Large intestine (tissue), 3 donors: ENCODE data around the gene DNAJC4. TPM values are rescaled to one million over a fixed set of nuclear protein-coding genes. Genes with fewer than 3 reads are reported as not detected.

Experiments used
- DNase-seq, 2 donors: peaks; one replicate each; pipeline versions ENCODE4 v3.0.0 to v3.0.0-alpha.2; 2013
- H3K27ac ChIP-seq: one replicate; pipeline ENCODE4 v1.5.1; 2013; ENCODE audit warnings: low read length
- H3K27me3 ChIP-seq: 2 replicates; pipeline ENCODE4 v1.6.1; 2013; ENCODE audit warnings: low read length; ENCODE audit not compliant: control insufficient read depth, insufficient read depth
- H3K36me3 ChIP-seq: 2 replicates; pipeline ENCODE4 v1.6.1; 2013; ENCODE audit warnings: low read length; ENCODE audit not compliant: control insufficient read depth, insufficient read depth
- H3K4me1 ChIP-seq: one replicate; pipeline ENCODE4 v1.6.1; 2013; ENCODE audit warnings: low read length; ENCODE audit not compliant: control insufficient read depth, insufficient read depth
- H3K4me3 ChIP-seq: one replicate; pipeline ENCODE4 v1.5.1; 2013; ENCODE audit warnings: low read length
- H3K9me3 ChIP-seq: one replicate; pipeline ENCODE4 v1.6.1; 2013; ENCODE audit warnings: mild to moderate bottlenecking, low read depth, low read length, moderate library complexity; ENCODE audit not compliant: control insufficient read depth
- WGBS: methylation state at CpG from one replicate; pipeline ENCODE4 v1.1.5; 2013; ENCODE audit warnings: low lambda C conversion rate; ENCODE audit not compliant: insufficient coverage; 5-methylcytosine and 5-hydroxymethylcytosine counted together
- polyA plus RNA-seq: library from polyadenylated mRNA; unstranded; fragments of 120-200 nt; gene quantifications from one replicate; pipeline ENCODE4 v1.2.1, GENCODE V29; 2013

DNAJC4 gene
- polyA plus RNA-seq, 1 donor, result 52.5 TPM

DNA sequence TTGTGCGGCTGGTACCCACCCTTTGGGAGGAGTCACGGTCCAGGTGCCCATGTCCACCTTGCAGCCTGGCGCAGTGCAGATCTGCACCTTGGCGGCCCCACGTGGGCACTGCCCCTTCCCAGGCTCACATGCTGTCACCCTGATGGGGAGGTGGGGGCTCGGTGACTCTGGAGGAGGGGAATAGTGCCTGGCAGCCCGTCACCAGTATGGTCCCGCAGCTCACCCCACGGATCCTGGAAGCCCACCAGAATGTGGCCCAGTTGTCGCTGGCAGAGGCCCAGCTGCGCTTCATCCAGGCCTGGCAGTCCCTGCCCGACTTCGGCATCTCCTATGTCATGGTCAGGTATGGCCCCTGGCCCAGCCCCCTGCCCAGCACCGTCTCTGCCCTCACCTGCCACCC, 9.6 kb upstream of the DNAJC4 start:
- H3K4me1 ChIP-seq, result peaks cover 9% of the 10 kb centered on the region
- H3K36me3 ChIP-seq, result peaks cover 29% of the 10 kb centered on the region
- H3K27me3 ChIP-seq, result no peaks in the 10 kb centered on the region
- no CpG with 5 or more reads among the region's 14 CpGs for WGBS
- no peak overlapping the region for H3K27ac ChIP-seq
- H3K9me3 ChIP-seq, result no peaks in the 10 kb centered on the region
- H3K4me3 ChIP-seq, result no peak overlapping the region
- no peak for DNase-seq

DNA sequence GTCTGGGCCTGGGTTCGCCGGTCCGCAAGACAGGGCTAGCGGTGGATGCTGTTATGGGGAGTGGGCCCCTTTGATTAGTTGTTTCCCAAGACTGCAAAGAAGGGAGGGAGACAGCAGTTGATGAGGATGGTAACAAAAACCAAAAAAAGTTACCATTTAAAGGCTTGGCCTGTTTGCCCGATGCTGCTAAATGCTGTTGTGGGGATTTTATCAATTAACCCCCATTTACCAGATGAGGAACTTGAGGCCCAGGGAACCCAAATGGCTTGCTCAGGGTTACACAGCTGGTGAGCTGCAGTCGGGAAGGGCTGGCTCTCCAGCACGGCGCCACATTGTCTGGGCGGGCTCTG, 7.7 kb upstream of the DNAJC4 start:
- Histone ChIP-seq H3K9me3 (no peaks in the 10 kb centered on the region), H3K36me3 (peaks cover 29% of the 10 kb centered on the region), H3K27me3 (no peaks in the 10 kb centered on the region), H3K27ac (no peak overlapping the region), H3K4me3 (no peak overlapping the region), H3K4me1 (peaks cover 22% of the 10 kb centered on the region)
- no peak for DNase-seq
- no CpG with 5 or more reads among the region's 9 CpGs for WGBS

DNA sequence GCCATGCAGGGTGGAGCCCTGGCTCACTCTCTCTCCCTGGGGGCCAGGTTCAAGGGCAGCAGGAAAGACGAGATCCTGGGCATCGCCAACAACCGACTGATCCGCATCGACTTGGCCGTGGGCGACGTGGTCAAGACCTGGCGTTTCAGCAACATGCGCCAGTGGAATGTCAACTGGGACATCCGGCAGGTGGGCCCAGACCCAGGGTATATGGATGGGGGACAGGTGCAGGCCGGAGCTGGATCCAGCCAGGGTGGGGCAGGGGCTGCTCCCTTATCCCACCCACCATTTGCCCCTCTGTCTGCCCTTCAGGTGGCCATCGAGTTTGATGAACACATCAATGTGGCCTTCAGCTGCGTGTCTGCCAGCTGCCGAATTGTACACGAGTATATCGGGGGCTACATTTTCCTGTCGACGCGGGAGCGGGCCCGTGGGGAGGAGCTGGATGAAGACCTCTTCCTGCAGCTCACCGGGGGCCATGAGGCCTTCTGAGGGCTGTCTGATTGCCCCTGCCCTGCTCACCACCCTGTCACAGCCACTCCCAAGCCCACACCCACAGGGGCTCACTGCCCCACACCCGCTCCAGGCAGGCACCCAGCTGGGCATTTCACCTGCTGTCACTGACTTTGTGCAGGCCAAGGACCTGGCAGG, 7.2 kb upstream of the DNAJC4 start:
- Histone ChIP-seq H3K27ac (no peak overlapping the region), H3K4me1 (peaks cover 22% of the 10 kb centered on the region), H3K4me3 (no peak overlapping the region), H3K9me3 (no peaks in the 10 kb centered on the region), H3K36me3 (peaks cover 29% of the 10 kb centered on the region), H3K27me3 (no peaks in the 10 kb centered on the region)
- no CpG with 5 or more reads among the region's 24 CpGs for WGBS
- DNase-seq, result peak in 1 of 2 donors; percentile 52

DNA sequence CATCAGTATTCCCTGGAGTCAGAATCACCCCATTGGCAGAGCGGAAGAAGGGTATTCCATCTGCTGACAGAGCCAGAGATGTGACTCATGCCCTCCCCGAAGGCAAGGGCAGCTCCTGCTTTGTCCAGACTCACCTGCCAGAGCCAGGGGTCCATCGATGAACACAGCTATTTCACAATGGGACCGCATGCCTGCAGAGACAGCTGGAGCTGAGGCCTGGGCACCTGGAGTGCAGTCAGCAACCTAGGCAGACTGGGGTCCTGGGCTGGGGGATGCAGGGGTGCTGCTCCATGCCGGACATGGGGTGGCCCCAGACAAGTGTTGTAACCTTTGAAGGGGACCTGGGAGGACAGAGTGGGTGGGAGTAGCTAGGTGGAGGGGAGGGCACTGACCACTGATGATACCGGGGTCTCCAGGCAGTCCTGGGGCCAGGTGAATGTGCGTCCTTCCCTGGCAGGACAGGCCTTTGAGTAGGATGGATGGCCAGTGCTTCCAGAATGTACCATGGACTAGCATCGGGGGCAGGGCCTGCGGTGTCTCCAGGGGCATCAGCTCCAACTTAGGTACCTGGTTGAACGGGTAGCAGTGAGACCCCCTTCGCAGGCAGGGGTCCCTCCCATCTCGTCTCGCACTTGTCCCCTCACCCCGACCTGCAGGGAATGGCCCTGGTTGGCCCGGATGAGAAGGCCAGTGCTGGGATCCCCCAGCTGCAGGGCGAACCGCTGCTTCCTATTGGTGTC, 6.0 kb upstream of the DNAJC4 start:
- no CpG with 5 or more reads among the region's 17 CpGs for WGBS
- no peak for DNase-seq
- Histone ChIP-seq H3K4me1 (peaks cover 26% of the 10 kb centered on the region), H3K4me3 (no peak overlapping the region), H3K27ac (no peak overlapping the region), H3K27me3 (no peaks in the 10 kb centered on the region), H3K9me3 (no peaks in the 10 kb centered on the region), H3K36me3 (peaks cover 29% of the 10 kb centered on the region)

DNA sequence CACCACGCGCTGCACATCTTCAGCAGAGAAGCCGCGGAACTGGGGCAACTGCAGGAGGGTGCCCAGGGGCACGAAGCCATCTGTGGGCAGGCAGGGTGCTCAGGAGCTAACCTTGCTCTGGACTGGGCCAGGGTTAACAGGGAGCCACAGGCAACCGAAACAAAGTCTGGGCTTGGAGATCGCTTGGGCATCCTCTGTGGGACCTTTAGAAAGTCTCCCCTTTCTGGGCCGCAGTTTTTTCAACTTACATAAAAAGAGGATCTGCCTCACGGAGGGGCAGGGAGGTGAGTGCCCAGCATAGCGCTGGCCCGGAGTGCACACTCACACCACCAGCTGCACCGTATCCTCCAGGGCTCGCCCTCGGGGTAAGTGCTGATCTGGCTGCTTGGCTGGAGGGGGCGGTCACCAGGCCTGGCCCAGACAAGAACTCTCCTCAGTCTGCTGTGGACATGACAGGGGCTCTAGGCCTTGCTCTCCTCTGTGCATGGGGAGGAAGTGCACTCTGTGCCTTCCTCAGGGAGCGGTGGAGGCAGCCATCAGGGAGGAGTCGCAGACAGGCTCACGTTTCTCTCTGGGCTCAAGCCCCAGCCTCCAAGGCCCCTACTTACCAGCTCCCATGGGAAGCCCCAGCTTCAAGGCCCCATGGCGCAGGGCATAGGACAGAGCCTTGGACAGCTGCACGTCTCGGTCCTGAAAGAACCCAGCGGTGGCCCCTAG, 5.3 kb upstream of the DNAJC4 start:
- peaks cover 33% of the 10 kb centered on the region for H3K4me1 ChIP-seq
- no CpG with 5 or more reads among the region's 22 CpGs for WGBS
- DNase-seq, result no peak
- H3K9me3 ChIP-seq, result no peaks in the 10 kb centered on the region
- H3K27me3 ChIP-seq, result no peaks in the 10 kb centered on the region
- peaks cover 26% of the 10 kb centered on the region for H3K36me3 ChIP-seq
- peak overlapping the region; percentile 98 for H3K4me3 ChIP-seq
- H3K27ac ChIP-seq, result peak overlapping the region; percentile 37

DNA sequence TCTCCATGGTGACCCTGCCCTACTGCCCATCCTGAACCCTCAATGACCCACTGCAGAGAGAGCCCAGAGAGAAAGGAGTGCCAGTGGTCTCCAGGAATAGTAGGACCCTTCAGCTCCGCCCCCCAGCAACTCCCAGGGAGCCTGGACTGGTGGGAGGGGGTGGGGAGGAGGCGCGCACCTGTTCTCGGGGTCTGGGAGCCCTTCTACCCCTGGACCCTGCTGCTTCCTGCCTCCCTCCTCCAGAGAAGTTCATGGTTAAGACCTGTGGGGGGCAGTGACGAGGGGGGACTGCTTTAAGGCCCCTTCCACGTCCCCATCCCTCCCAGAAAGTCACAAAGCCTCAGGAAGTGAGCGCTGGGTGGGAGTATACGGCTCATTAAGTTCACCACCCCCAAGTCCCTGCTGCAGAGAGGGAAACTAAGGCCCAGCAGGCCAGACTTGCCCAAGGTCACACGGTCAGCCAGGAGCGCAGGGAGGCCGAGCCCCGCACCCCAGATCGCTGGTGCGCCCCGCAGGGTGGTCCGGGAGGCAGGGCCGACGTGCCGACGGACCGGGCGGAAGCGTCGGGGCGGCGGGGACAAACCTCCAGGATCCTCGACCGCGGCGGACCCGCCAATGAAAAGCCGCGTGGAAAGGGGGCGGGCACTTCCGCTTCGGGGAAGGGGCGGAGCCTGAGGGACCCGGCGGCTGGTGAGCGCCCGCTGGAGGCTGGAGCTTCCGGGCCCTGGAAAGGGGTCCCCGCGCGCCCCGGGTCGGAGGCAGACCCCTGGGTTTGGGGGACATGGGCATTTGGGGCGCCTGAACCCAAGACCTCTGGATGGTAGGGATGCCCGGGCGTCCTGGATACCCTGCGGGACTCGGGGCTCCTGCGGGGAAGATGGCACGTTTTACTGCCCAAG, 4.5 kb upstream of the DNAJC4 start, which contains the start of the genes NUDT22 and TRPT1:
Gene NUDT22 (plus strand): TSS at position 667 of the 899 bp plus-strand sequence. CDS start 379 bp downstream, outside the sequence.
Gene TRPT1 (minus strand): TSS at position 579 of the 899 bp plus-strand sequence. CDS start 326 bp downstream, at position 253.
- Histone ChIP-seq H3K36me3 (peaks cover 18% of the 10 kb centered on the region), H3K27ac (peak within 1 kb of the TSS; percentile 46), H3K4me1 (peaks cover 33% of the 10 kb centered on the region), H3K9me3 (no peaks in the 10 kb centered on the region), H3K27me3 (no peaks in the 10 kb centered on the region), H3K4me3 (peak within 1 kb of the TSS; percentile 98)
- DNase-seq, result peak; percentile 82 to 88
- WGBS, result no CpG with 5 or more reads among the region's 54 CpGs

DNA sequence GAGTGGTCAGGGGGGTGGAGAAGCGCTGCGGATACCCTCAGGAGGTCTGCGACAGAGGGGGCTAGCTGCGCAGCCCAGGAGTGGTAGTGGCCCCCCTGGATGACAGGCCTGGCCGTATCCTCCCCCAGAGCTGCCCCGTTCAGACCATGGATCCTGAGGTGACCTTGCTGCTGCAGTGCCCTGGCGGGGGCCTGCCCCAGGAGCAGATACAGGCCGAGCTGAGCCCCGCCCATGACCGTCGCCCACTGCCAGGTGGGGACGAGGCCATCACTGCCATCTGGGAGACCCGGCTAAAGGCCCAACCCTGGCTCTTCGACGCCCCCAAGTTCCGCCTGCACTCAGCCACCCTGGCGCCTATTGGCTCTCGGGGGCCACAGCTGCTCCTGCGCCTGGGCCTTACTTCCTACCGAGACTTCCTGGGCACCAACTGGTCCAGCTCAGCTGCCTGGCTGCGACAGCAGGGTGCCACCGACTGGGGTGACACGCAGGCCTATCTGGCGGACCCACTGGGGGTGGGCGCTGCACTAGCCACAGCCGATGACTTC, 3.8 kb upstream of the DNAJC4 start:
- peaks cover 37% of the 10 kb centered on the region for H3K4me1 ChIP-seq
- H3K27ac ChIP-seq, result peak overlapping the region; percentile 46
- H3K36me3 ChIP-seq, result peaks cover 15% of the 10 kb centered on the region

DNA sequence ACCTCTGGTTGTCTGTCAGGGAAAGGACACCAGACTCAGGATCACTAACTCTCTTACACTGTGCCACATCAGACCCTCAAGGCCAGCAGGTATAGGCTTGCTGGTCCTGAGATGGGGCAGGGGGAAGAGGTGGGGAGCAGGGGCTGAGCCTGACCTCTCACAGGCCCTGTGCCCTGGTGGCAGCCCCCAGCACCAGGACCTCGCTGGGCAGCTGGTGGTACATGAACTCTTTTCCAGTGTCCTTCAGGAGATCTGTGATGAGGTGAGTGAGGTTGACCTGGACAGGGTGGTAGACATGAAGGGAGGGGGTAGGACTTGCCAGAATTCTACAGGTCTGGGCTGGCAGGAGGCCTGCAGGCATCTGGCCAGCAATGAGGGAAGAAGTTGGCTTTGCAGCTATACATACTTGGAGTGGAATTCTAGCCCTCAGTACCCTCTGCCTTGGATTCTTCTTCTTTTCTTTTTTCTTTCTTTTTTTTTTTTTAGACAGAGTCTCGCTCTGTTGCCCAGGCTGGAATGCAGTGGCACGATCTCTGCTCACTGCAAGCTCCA, 2.9 kb upstream of the DNAJC4 start:
- Histone ChIP-seq H3K27ac (no peak overlapping the region), H3K36me3 (peaks cover 15% of the 10 kb centered on the region), H3K27me3 (no peaks in the 10 kb centered on the region), H3K4me1 (peaks cover 45% of the 10 kb centered on the region), H3K4me3 (peak overlapping the region; percentile 98), H3K9me3 (no peaks in the 10 kb centered on the region)
- WGBS, result no CpG with 5 or more reads among the region's 3 CpGs
- no peak for DNase-seq

More for the DNA sequence above, 3.8 kb upstream of the DNAJC4 start:
- no peaks in the 10 kb centered on the region for H3K9me3 ChIP-seq
- H3K27me3 ChIP-seq, result no peaks in the 10 kb centered on the region
- peak in 1 of 2 donors; percentile 68 for DNase-seq
- no CpG with 5 or more reads among the region's 26 CpGs for WGBS
- H3K4me3 ChIP-seq, result peak overlapping the region; percentile 98

DNA sequence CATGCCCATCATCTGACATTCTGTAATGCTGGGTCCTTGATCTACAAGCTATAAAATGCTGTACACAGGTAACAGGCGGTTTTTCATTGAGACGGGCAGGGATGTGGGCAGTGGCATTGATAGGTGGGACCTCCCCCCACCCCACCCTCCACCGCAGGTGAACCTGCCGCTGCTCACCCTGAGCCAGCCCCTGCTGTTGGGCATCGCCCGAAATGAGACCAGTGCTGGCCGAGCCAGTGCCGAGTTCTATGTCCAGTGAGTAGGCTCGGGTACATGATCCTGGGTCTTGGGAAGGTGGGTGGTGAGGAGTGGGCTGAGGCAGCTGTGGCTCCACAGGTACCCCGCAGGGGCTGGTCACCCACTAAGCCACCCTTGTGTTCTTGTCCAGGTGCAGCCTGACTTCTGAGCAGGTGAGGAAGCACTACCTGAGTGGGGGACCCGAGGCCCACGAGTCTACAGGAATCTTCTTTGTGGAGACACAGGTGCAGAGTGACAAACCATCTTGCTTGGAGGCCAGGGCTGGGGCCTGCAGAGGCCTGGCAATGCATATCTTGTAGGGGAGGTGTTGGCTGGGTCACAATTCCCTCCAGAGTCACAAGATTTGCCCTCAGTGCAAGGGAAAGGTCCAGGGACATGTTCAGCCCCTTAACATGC, 1.1 kb upstream of the DNAJC4 start:
- Histone ChIP-seq H3K27ac (peak overlapping the region; percentile 85), H3K36me3 (peaks cover 3% of the 10 kb centered on the region), H3K9me3 (no peaks in the 10 kb centered on the region), H3K27me3 (no peaks in the 10 kb centered on the region), H3K4me3 (peak overlapping the region; percentile 87), H3K4me1 (peaks cover 47% of the 10 kb centered on the region)
- no peak for DNase-seq
- WGBS, result no CpG with 5 or more reads among the region's 12 CpGs
